ENCODE data around the gene FAM171A2.
A peak's percentile ranks its signal among the peaks of the same experiment; 100 is the strongest.
"Not testable (repeated sequence)": the region's sequence is repeated elsewhere in the genome, so short reads cannot be mapped to it uniquely, and the experiment has no call there.

Gene FAM171A2

GRCh38 chr17:44363613-44364159 lies at the start of gene FAM171A2:
FAM171A2 (minus strand) TSS chr17:44363853; CDS start chr17:44363714, 139 bp downstream.
- peak; percentile 58 to 66 for DNase-seq (ENCODE audit: low read depth in 2 of 2)

GRCh38 chr17:44409309-44410028 lies 45.8 kb upstream of the FAM171A2 start:
- DNase-seq (ENCODE audit: low read depth in 2 of 2), result no peak

GRCh38 chr17:44408786-44409185 lies 45.1 kb upstream of the FAM171A2 start:
- no peak for DNase-seq (ENCODE audit: low read depth in 2 of 2)

- DNase-seq (ENCODE audit: low read depth in 2 of 2), result no peak
Measured at GRCh38 chr17:44402564-44403172, 39.0 kb upstream of the FAM171A2 start.

- no peak for DNase-seq (ENCODE audit: low read depth in 2 of 2)
Measured at GRCh38 chr17:44400226-44400847, 36.7 kb upstream of the FAM171A2 start.

GRCh38 chr17:44398692-44399691 lies 35.3 kb upstream of the FAM171A2 start:
- DNase-seq (ENCODE audit: low read depth in 2 of 2), result no peak

GRCh38 chr17:44397479-44398440 lies 34.1 kb upstream of the FAM171A2 start:
- no peak for DNase-seq (ENCODE audit: low read depth in 2 of 2)

- no peak for DNase-seq (ENCODE audit: low read depth in 2 of 2)
Measured at GRCh38 chr17:44396946-44397345, 33.3 kb upstream of the FAM171A2 start.

- DNase-seq (ENCODE audit: low read depth in 2 of 2), result no peak
Measured at GRCh38 chr17:44394833-44395232, 31.2 kb upstream of the FAM171A2 start.

- DNase-seq (ENCODE audit: low read depth in 2 of 2), result not testable (repeated sequence)
Measured at GRCh38 chr17:44394112-44394511, 30.5 kb upstream of the FAM171A2 start.

GRCh38 chr17:44390250-44390870 lies 26.7 kb upstream of the FAM171A2 start:
- no peak for DNase-seq (ENCODE audit: low read depth in 2 of 2)

- no peak for DNase-seq (ENCODE audit: low read depth in 2 of 2)
Measured at GRCh38 chr17:44389723-44390202, 26.1 kb upstream of the FAM171A2 start.

- DNase-seq (ENCODE audit: low read depth in 2 of 2), result no peak
Measured at GRCh38 chr17:44389281-44389680, 25.6 kb upstream of the FAM171A2 start, which contains the start of gene ITGA2B. ITGA2B (minus strand) TSS chr17:44389649; CDS start chr17:44389473, 176 bp downstream.

GRCh38 chr17:44387804-44388203 lies 24.2 kb upstream of the FAM171A2 start:
- DNase-seq (ENCODE audit: low read depth in 2 of 2), result no peak

- no peak for DNase-seq (ENCODE audit: low read depth in 2 of 2)
Measured at GRCh38 chr17:44386182-44386525, 22.5 kb upstream of the FAM171A2 start.

GRCh38 chr17:44385287-44386181 lies 21.9 kb upstream of the FAM171A2 start:
- DNase-seq (ENCODE audit: low read depth in 2 of 2), result peak; percentile 82 to 88

GRCh38 chr17:44384823-44385286 lies 21.2 kb upstream of the FAM171A2 start:
- DNase-seq (ENCODE audit: low read depth in 2 of 2), result no peak

GRCh38 chr17:44384281-44384822 lies 20.7 kb upstream of the FAM171A2 start:
- no peak for DNase-seq (ENCODE audit: low read depth in 2 of 2)

All from stimulated activated CD4-positive, alpha-beta T cell treated with anti-CD3 and anti-CD28 coated beads, Interleukin-1b, Interleukin-23, amount 100 ng/mL, for 4 hours (primary cell).